Prostate gland (tissue), 2 donors: ENCODE measurements around the gene ADGRL3.

Experiments
- POLR2A ChIP-seq: fragments of 450-650 bp; IDR thresholded peaks from one replicate; pipeline ENCODE4 v1.6.1; 2016; ENCODE audit warnings: antibody characterized with exemption, mild to moderate bottlenecking
- POLR2AphosphoS5 ChIP-seq: sonication (generic); formaldehyde crosslinking; IDR thresholded peaks from one replicate; pipeline ENCODE4 v1.6.1; 2017; ENCODE audit warnings: antibody characterized with exemption
- TF ChIP-seq, protein P1 (sequence below), 4 experiments: fragments of 200-600 bp in 2 of 4; fragments of 450-650 bp in 2 of 4; sonication (generic) in 2 of 4; IDR thresholded peaks; 1 replicate in 3 of 4; 2 replicates in 1 of 4; pipeline ENCODE4 v1.5.1; 2016 to 2019; ENCODE audit warnings: antibody characterized with exemption in 4 of 4, mild to moderate bottlenecking in 2 of 4, moderate library complexity in 2 of 4

DNA sequence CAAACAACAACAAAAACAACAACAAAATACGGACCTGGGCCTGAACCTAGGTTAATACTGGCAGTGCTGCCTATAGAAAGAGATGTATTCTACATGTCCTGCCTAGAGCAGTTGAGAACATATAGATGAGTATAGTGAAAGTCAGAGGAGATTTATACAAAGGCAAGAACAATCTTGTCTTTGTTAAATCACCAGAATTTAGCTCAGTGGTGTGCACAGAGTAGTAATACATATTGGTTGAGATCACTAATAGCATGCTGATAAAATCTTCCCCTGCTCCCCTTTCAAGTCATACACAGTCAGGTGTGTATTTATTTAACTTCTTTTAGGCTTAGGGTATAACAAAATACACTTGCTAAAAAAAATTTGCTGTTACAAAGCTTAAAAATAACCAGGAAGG lies 247.8 kb downstream of the ADGRL3 start:
- TF ChIP-seq POLR2A (no peak), POLR2AphosphoS5 (no peak)
- TF ChIP-seq, protein P1, sequence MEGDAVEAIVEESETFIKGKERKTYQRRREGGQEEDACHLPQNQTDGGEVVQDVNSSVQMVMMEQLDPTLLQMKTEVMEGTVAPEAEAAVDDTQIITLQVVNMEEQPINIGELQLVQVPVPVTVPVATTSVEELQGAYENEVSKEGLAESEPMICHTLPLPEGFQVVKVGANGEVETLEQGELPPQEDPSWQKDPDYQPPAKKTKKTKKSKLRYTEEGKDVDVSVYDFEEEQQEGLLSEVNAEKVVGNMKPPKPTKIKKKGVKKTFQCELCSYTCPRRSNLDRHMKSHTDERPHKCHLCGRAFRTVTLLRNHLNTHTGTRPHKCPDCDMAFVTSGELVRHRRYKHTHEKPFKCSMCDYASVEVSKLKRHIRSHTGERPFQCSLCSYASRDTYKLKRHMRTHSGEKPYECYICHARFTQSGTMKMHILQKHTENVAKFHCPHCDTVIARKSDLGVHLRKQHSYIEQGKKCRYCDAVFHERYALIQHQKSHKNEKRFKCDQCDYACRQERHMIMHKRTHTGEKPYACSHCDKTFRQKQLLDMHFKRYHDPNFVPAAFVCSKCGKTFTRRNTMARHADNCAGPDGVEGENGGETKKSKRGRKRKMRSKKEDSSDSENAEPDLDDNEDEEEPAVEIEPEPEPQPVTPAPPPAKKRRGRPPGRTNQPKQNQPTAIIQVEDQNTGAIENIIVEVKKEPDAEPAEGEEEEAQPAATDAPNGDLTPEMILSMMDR (IDR thresholded peaks at IDR 0.05): no peak
